Gastrocnemius medialis (tissue), 4 donors: Measurements from ENCODE around the gene CACNA1A. TPM values are rescaled to one million over a fixed set of nuclear protein-coding genes. Genes with fewer than 3 reads are reported as not detected.

Experiments used
- ATAC-seq, 2 donors: fragments of 150-250 bp; one replicate each; pipeline ENCODE4 v1.9.1; 2016
- DNase-seq, 2 donors: peaks; one replicate each; pipeline ENCODE4 v3.0.0-alpha.2; 2019
- H3K27ac ChIP-seq, 4 donors: fragments of 200-600 bp; sonication (generic); 1 replicate in 1 of 4; 2 replicates in 3 of 4; pipeline ENCODE4 v1.5.1; 2016 to 2018; ENCODE audit warnings: mild to moderate bottlenecking in 2 of 4, moderate library complexity in 1 of 4
- H3K27me3 ChIP-seq, 3 donors: fragments of 200-600 bp; sonication (generic) in 2 of 3; 1 replicate in 1 of 3; 2 replicates in 2 of 3; pipeline versions ENCODE4 v1.5.1 to v1.6.0; 2016 to 2019; ENCODE audit warnings: mild to moderate bottlenecking in 1 of 3, moderate library complexity in 1 of 3
- H3K36me3 ChIP-seq, 2 donors: fragments of 200-600 bp; sonication (generic) in 1 of 2; one replicate each; pipeline ENCODE4 v1.5.1; 2017 to 2018
- H3K4me1 ChIP-seq, 2 donors: fragments of 200-600 bp; sonication (generic) in 1 of 2; one replicate each; pipeline ENCODE4 v1.5.1; 2016 to 2017; ENCODE audit warnings: mild to moderate bottlenecking in 2 of 2
- H3K4me3 ChIP-seq, 4 donors: fragments of 200-600 bp; sonication (generic) in 3 of 4; 1 replicate in 1 of 4; 2 replicates in 3 of 4; pipeline ENCODE4 v1.5.1; 2016 to 2019; ENCODE audit warnings: mild to moderate bottlenecking in 2 of 4
- H3K9me3 ChIP-seq, 3 donors: fragments of 200-600 bp; sonication (generic) in 2 of 3; 1 replicate in 1 of 3; 2 replicates in 2 of 3; pipeline ENCODE4 v1.5.1; 2016 to 2019
- CTCF ChIP-seq, 5 experiments: fragments of 450-650 bp in 3 of 5; fragments of 200-600 bp in 2 of 5; sonication (generic) in 2 of 5; IDR thresholded peaks in 4 of 5; conservative IDR thresholded peaks in 1 of 5; 1 replicate in 4 of 5; 2 replicates in 1 of 5; pipeline ENCODE4 v1.5.1; 2016 to 2019; ENCODE audit warnings: antibody characterized with exemption in 5 of 5, mild to moderate bottlenecking in 3 of 5, moderate library complexity in 3 of 5
- POLR2A ChIP-seq, 2 donors: fragments of 450-650 bp; IDR thresholded peaks; one replicate each; pipeline ENCODE4 v1.6.1; 2017; ENCODE audit warnings: antibody characterized with exemption in 2 of 2, mild to moderate bottlenecking in 2 of 2, moderate library complexity in 2 of 2
- in situ Hi-C, 4 donors: fragments of 200-750 bp; cut with MboI; loops; one replicate each; pipeline versions ENCODE4 v1.15.0 to v1.8.0; 2017; ENCODE audit warnings: low sequenced_read_pairs in 4 of 4
- intact Hi-C: fragments of 100-400 bp; cut with DNase I; formaldehyde crosslinking; loops from one replicate; pipeline ENCODE4 v1.15.1; 2023; ENCODE audit warnings: low total_unique reads
- total RNA-seq, 4 donors: library from RNA; depleted of rRNA; stranded (reverse); fragments of >200 nt; gene quantifications; one replicate each; pipeline versions ENCODE4 v1.1.0 to v1.2.3, GENCODE V29; 2016

The CACNA1A gene
- total RNA-seq, 4 donors from 2014 or later: 0.15 to 0.51 (median 0.33) TPM; not detected in 1

GRCh38 chr19:13404236-13404635, 102.0 kb downstream of the CACNA1A start:
- in situ Hi-C loops: no loop called here
- Histone ChIP-seq H3K36me3 (no peaks in the 10 kb centered on the region), H3K4me3 (no peak overlapping the region), H3K27ac (no peak overlapping the region), H3K9me3 (no peaks in the 10 kb centered on the region), H3K27me3 (no peaks in the 10 kb centered on the region), H3K4me1 (no peaks in the 10 kb centered on the region)
- no peak for TF ChIP-seq CTCF (IDR thresholded peaks at IDR 0.05 in 4 of 5, conservative IDR thresholded peaks at IDR 0.05 in 1 of 5)
- no peak for TF ChIP-seq POLR2A (IDR thresholded peaks at IDR 0.05)
- intact Hi-C loops: no loop called here
- ATAC-seq (no peak), DNase-seq (no peak)

DNA sequence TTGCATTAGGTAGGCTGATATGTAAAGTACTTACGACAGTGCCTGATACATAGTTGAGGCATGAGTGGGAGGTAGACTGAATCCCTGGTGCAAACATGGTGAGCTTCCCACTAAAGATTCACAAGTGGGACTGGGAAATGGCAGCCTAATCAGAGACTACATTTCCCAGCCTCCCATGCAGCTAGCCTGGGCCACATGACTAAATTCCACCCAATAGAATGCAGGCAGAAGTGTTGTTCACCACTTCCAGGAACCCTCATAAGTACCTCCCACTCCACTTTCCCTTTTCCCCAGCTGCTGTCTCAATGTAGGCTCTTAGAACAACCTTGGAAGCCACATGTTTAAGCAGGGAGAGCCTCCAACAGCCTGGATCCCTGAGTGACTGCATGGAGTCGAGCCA, 104.9 kb downstream of the CACNA1A start:
- Histone ChIP-seq H3K27me3 (no peaks in the 10 kb centered on the region), H3K4me3 (no peak overlapping the region), H3K9me3 (no peaks in the 10 kb centered on the region), H3K4me1 (no peaks in the 10 kb centered on the region), H3K36me3 (no peaks in the 10 kb centered on the region), H3K27ac (no peak overlapping the region)
- TF ChIP-seq CTCF (IDR thresholded peaks at IDR 0.05 in 4 of 5, conservative IDR thresholded peaks at IDR 0.05 in 1 of 5) (no peak), POLR2A (IDR thresholded peaks at IDR 0.05) (no peak)
- no peak for ATAC-seq
- in situ Hi-C loops (no loop called here), intact Hi-C loops (no loop called here)
- no peak for DNase-seq

GRCh38 chr19:13400296-13400695, 106.0 kb downstream of the CACNA1A start:
- in situ Hi-C loops: no loop called here
- DNase-seq (no peak), ATAC-seq (no peak)
- Histone ChIP-seq H3K27me3 (no peaks in the 10 kb centered on the region), H3K4me1 (no peaks in the 10 kb centered on the region), H3K36me3 (no peaks in the 10 kb centered on the region), H3K9me3 (no peaks in the 10 kb centered on the region), H3K27ac (no peak overlapping the region), H3K4me3 (no peak overlapping the region)
- intact Hi-C loops: no loop called here
- TF ChIP-seq POLR2A (IDR thresholded peaks at IDR 0.05) (no peak), CTCF (IDR thresholded peaks at IDR 0.05 in 4 of 5, conservative IDR thresholded peaks at IDR 0.05 in 1 of 5) (no peak)

- Histone ChIP-seq H3K4me3 (no peak overlapping the region), H3K36me3 (no peaks in the 10 kb centered on the region), H3K27ac (no peak overlapping the region), H3K27me3 (no peaks in the 10 kb centered on the region), H3K9me3 (no peaks in the 10 kb centered on the region), H3K4me1 (no peaks in the 10 kb centered on the region)
- no peak for DNase-seq
- TF ChIP-seq POLR2A (IDR thresholded peaks at IDR 0.05) (no peak), CTCF (IDR thresholded peaks at IDR 0.05 in 4 of 5, conservative IDR thresholded peaks at IDR 0.05 in 1 of 5) (no peak)
- intact Hi-C loops: no loop called here
- ATAC-seq: no peak
- in situ Hi-C loops: no loop called here
Measured at GRCh38 chr19:13399746-13400145, 106.5 kb downstream of the CACNA1A start.
